Measurements from ENCODE around the gene ZNF621. TPM values are rescaled to one million over a fixed set of nuclear protein-coding genes. Genes with fewer than 3 reads are reported as not detected.
"Not testable (repeated sequence)": the region's sequence is repeated elsewhere in the genome, so short reads cannot be mapped to it uniquely, and the experiment has no call there.

Gene ZNF621
- total RNA-seq, 1 donor from 2014 or later, result 34.8 TPM

DNA sequence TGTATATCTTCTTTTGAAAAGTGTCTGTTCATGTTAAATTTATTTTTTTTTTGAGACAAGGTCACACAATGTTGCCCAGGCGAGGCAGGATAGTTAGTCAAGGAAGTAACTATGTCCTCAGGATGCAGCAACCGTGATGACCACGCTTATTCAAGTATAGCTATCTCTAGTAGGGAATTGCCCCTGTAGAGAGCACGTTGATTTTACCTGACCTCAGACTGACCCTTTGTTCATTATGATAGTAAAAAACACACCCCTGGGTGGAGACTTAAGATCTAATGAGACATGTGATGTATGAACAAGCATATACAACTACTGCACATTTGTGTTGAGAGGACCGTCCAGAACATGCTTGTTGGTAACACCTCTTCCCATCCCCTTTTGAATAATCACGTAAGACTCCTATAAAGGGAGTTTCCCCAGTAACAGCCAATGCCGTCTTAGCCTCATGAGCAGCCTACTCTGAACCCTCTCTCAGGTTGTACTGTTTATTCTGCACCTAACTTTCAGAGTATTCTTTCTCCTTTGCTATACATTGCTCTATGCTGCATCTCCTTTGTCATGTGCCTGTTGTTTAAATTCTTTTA, 32.9 kb downstream of the ZNF621 start:
- no peak overlapping the region for H3K4me3 Mint-ChIP-seq (ENCODE audit: unreplicated experiment)
- H3K27me3 Mint-ChIP-seq (ENCODE audit: unreplicated experiment), result no peaks in the 10 kb centered on the region
- no peaks in the 10 kb centered on the region for H3K4me1 Mint-ChIP-seq (ENCODE audit: low read depth, unreplicated experiment)
- H3K9me3 Mint-ChIP-seq (ENCODE audit: unreplicated experiment), result peaks cover 9% of the 10 kb centered on the region
- H3K27ac Mint-ChIP-seq (ENCODE audit: unreplicated experiment), result no peak overlapping the region
- no peak for DNase-seq
- peaks cover 20% of the 10 kb centered on the region for H3K36me3 Mint-ChIP-seq (ENCODE audit: unreplicated experiment)
- no peak for TF ChIP-seq CTCF (IDR thresholded peaks at IDR 0.05; ENCODE audit: partially characterized antibody, unreplicated experiment)

- H3K4me3 Mint-ChIP-seq (ENCODE audit: unreplicated experiment); DNase-seq; H3K9me3 Mint-ChIP-seq (ENCODE audit: unreplicated experiment); H3K27me3 Mint-ChIP-seq (ENCODE audit: unreplicated experiment); H3K4me1 Mint-ChIP-seq (ENCODE audit: low read depth, unreplicated experiment); H3K27ac Mint-ChIP-seq (ENCODE audit: unreplicated experiment): not testable (repeated sequence)
- H3K36me3 Mint-ChIP-seq (ENCODE audit: unreplicated experiment), result peaks cover 23% of the 10 kb centered on the region
Measured at GRCh38 chr3:40562482-40562881, 37.7 kb downstream of the ZNF621 start.

DNA sequence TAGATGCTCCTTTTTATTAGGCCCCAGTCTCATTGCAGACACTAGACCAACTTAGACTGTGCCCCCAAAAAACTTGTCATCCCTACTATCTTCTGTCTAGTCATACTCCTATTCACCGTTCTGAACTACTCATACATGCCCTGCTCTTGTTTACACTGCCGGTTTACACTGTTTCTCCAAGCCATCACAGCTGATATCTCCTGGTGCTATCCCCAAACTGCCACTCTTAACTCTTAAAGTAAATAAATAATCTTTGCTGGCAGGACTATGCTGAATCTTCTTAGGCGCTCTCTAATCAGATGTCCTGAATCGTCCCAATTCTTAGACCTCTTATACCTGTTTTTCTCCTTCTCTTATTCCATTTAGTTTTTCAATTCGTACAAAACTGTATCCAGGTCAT, 40.9 kb downstream of the ZNF621 start:
- H3K4me1 Mint-ChIP-seq (ENCODE audit: low read depth, unreplicated experiment); H3K27ac Mint-ChIP-seq (ENCODE audit: unreplicated experiment); H3K4me3 Mint-ChIP-seq (ENCODE audit: unreplicated experiment); H3K27me3 Mint-ChIP-seq (ENCODE audit: unreplicated experiment); DNase-seq; H3K9me3 Mint-ChIP-seq (ENCODE audit: unreplicated experiment): not testable (repeated sequence)
- H3K36me3 Mint-ChIP-seq (ENCODE audit: unreplicated experiment), result peaks cover 26% of the 10 kb centered on the region

- Mint-ChIP-seq H3K27ac (ENCODE audit: unreplicated experiment) (no peak overlapping the region), H3K27me3 (ENCODE audit: unreplicated experiment) (no peaks in the 10 kb centered on the region), H3K36me3 (ENCODE audit: unreplicated experiment) (peaks cover 15% of the 10 kb centered on the region), H3K9me3 (ENCODE audit: unreplicated experiment) (peaks cover 2% of the 10 kb centered on the region), H3K4me1 (ENCODE audit: low read depth, unreplicated experiment) (no peaks in the 10 kb centered on the region), H3K4me3 (ENCODE audit: unreplicated experiment) (no peak overlapping the region)
- DNase-seq, result no peak
- no peak for TF ChIP-seq CTCF (IDR thresholded peaks at IDR 0.05; ENCODE audit: partially characterized antibody, unreplicated experiment)
Measured at GRCh38 chr3:40566694-40567093, 41.9 kb downstream of the ZNF621 start.

GRCh38 chr3:40572588-40572987, 47.8 kb downstream of the ZNF621 start:
- no peaks in the 10 kb centered on the region for H3K9me3 Mint-ChIP-seq (ENCODE audit: unreplicated experiment)
- no peak for DNase-seq
- no peaks in the 10 kb centered on the region for H3K4me1 Mint-ChIP-seq (ENCODE audit: low read depth, unreplicated experiment)
- no peak for TF ChIP-seq CTCF (IDR thresholded peaks at IDR 0.05; ENCODE audit: partially characterized antibody, unreplicated experiment)
- peaks cover 5% of the 10 kb centered on the region for H3K36me3 Mint-ChIP-seq (ENCODE audit: unreplicated experiment)
- H3K4me3 Mint-ChIP-seq (ENCODE audit: unreplicated experiment), result no peak overlapping the region
- H3K27ac Mint-ChIP-seq (ENCODE audit: unreplicated experiment), result no peak overlapping the region
- no peaks in the 10 kb centered on the region for H3K27me3 Mint-ChIP-seq (ENCODE audit: unreplicated experiment)

GRCh38 chr3:40574050-40574449, 49.3 kb downstream of the ZNF621 start:
- no peak for TF ChIP-seq CTCF (IDR thresholded peaks at IDR 0.05; ENCODE audit: partially characterized antibody, unreplicated experiment)
- H3K27me3 Mint-ChIP-seq (ENCODE audit: unreplicated experiment), result no peaks in the 10 kb centered on the region
- no peaks in the 10 kb centered on the region for H3K36me3 Mint-ChIP-seq (ENCODE audit: unreplicated experiment)
- peaks cover 3% of the 10 kb centered on the region for H3K4me1 Mint-ChIP-seq (ENCODE audit: low read depth, unreplicated experiment)
- H3K4me3 Mint-ChIP-seq (ENCODE audit: unreplicated experiment), result no peak overlapping the region
- DNase-seq, result no peak
- H3K9me3 Mint-ChIP-seq (ENCODE audit: unreplicated experiment), result no peaks in the 10 kb centered on the region
- H3K27ac Mint-ChIP-seq (ENCODE audit: unreplicated experiment), result no peak overlapping the region
